GM19463 (cell line): ENCODE results near the gene CCDC28A.
A peak's percentile ranks its signal among the peaks of the same experiment; 100 is the strongest.

ENCODE experiments used
- ATAC-seq: cut with Tn5 transposase; IDR thresholded peaks from one replicate; pipeline ENCODE4 v1.9.1; 2021; ENCODE audit warnings: mild to moderate bottlenecking, moderate library complexity; ENCODE audit not compliant: unreplicated experiment

The CCDC28A gene

GRCh38 chr6:138795809-138796603 lies 22.4 kb downstream of the CCDC28A start, which contains the start of gene ECT2L:
Gene ECT2L, plus strand, starts transcription at chr6:138796087. Its CDS starts 17,188 bp downstream, at chr6:138813275.
- no peak for ATAC-seq

GRCh38 chr6:138796771-138797170 lies 23.2 kb downstream of the CCDC28A start:
- no peak for ATAC-seq

- no peak for ATAC-seq
Measured at GRCh38 chr6:138797806-138798446, 24.4 kb downstream of the CCDC28A start.

- no peak for ATAC-seq
Measured at GRCh38 chr6:138800377-138801150, 27.0 kb downstream of the CCDC28A start.

GRCh38 chr6:138803331-138803730 lies 29.8 kb downstream of the CCDC28A start:
- ATAC-seq: no peak

- ATAC-seq: no peak
Measured at GRCh38 chr6:138803861-138804260, 30.3 kb downstream of the CCDC28A start.

- ATAC-seq: no peak
Measured at GRCh38 chr6:138805016-138805765, 31.6 kb downstream of the CCDC28A start.

- ATAC-seq: no peak
Measured at GRCh38 chr6:138806889-138807288, 33.3 kb downstream of the CCDC28A start.

- ATAC-seq: no peak
Measured at GRCh38 chr6:138809677-138810076, 36.1 kb downstream of the CCDC28A start.

GRCh38 chr6:138811866-138812265 lies 38.3 kb downstream of the CCDC28A start:
- no peak for ATAC-seq

- ATAC-seq: no peak
Measured at GRCh38 chr6:138814179-138814834, 40.7 kb downstream of the CCDC28A start.

- no peak for ATAC-seq
Measured at GRCh38 chr6:138815221-138815620, 41.7 kb downstream of the CCDC28A start.

GRCh38 chr6:138815797-138816528 lies 42.4 kb downstream of the CCDC28A start:
- peak; percentile 39 for ATAC-seq

- ATAC-seq: peak; percentile 39
Measured at GRCh38 chr6:138817799-138818198, 44.2 kb downstream of the CCDC28A start.

- ATAC-seq: peak; percentile 81
Measured at GRCh38 chr6:138818496-138819194, 45.1 kb downstream of the CCDC28A start.

GRCh38 chr6:138821519-138821918 lies 48.0 kb downstream of the CCDC28A start:
- ATAC-seq: no peak

GRCh38 chr6:138824482-138825144 lies 51.0 kb downstream of the CCDC28A start:
- ATAC-seq: no peak

- no peak for ATAC-seq
Measured at GRCh38 chr6:138830248-138830647, 56.7 kb downstream of the CCDC28A start.
